ENCODE results near the gene EYS.
"Not testable (repeated sequence)": the region's sequence is repeated elsewhere in the genome, so short reads cannot be mapped to it uniquely, and the experiment has no call there.

Gene EYS

GRCh38 chr6:65633501-65633900 is 73.5 kb downstream of the EYS start:
- Histone ChIP-seq H3K4me3 (ENCODE audit: low read length, poor library complexity, severe bottlenecking) (no peak overlapping the region), H3K4me2 (ENCODE audit: low read depth, low read length, poor library complexity, severe bottlenecking) (no peak overlapping the region), H3F3A (ENCODE audit: low read depth) (no peaks in the 10 kb centered on the region), H3K27me3 (ENCODE audit: insufficient read depth, low read length, poor library complexity, severe bottlenecking) (no peaks in the 10 kb centered on the region), H3K36me3 (ENCODE audit: insufficient read depth, low read length) (no peaks in the 10 kb centered on the region), H3K9me2 (replicated peaks; ENCODE audit: low read depth, low read length) (no peaks in the 10 kb centered on the region), H3K9ac (ENCODE audit: low read depth, low read length, poor library complexity, severe bottlenecking) (no peak overlapping the region), H4K20me1 (ENCODE audit: insufficient read depth, low read length, poor library complexity, severe bottlenecking) (no peaks in the 10 kb centered on the region), H3K4me1 (ENCODE audit: insufficient read depth, low read length, poor library complexity, severe bottlenecking) (no peaks in the 10 kb centered on the region), H2AFZ (ENCODE audit: low read length) (no peak overlapping the region), H3K9me3 (ENCODE audit: insufficient read depth, low read depth, low read length) (no peaks in the 10 kb centered on the region), H3K79me2 (ENCODE audit: insufficient read depth, low read length) (no peaks in the 10 kb centered on the region)
- TF ChIP-seq EZH2phosphoT487 (IDR thresholded peaks at IDR 0.05; ENCODE audit: borderline replicate concordance) (no peak), CTCF (conservative IDR thresholded peaks at IDR 0.05; ENCODE audit: low read length) (no peak)

- Histone ChIP-seq H3K4me1 (ENCODE audit: insufficient read depth, low read length, poor library complexity, severe bottlenecking) (no peaks in the 10 kb centered on the region), H3K9ac (ENCODE audit: low read depth, low read length, poor library complexity, severe bottlenecking) (no peak overlapping the region), H3F3A (ENCODE audit: low read depth) (no peaks in the 10 kb centered on the region), H2AFZ (ENCODE audit: low read length) (no peak overlapping the region), H3K36me3 (ENCODE audit: insufficient read depth, low read length) (no peaks in the 10 kb centered on the region), H3K27me3 (ENCODE audit: insufficient read depth, low read length, poor library complexity, severe bottlenecking) (no peaks in the 10 kb centered on the region), H4K20me1 (ENCODE audit: insufficient read depth, low read length, poor library complexity, severe bottlenecking) (no peaks in the 10 kb centered on the region), H3K4me3 (ENCODE audit: low read length, poor library complexity, severe bottlenecking) (no peak overlapping the region), H3K79me2 (ENCODE audit: insufficient read depth, low read length) (no peaks in the 10 kb centered on the region), H3K4me2 (ENCODE audit: low read depth, low read length, poor library complexity, severe bottlenecking) (no peak overlapping the region), H3K9me2 (replicated peaks; ENCODE audit: low read depth, low read length) (no peaks in the 10 kb centered on the region), H3K9me3 (ENCODE audit: insufficient read depth, low read depth, low read length) (no peaks in the 10 kb centered on the region)
- TF ChIP-seq EZH2phosphoT487 (IDR thresholded peaks at IDR 0.05; ENCODE audit: borderline replicate concordance) = no peak
- no peak for TF ChIP-seq CTCF (conservative IDR thresholded peaks at IDR 0.05; ENCODE audit: low read length)
These were observed 75.3 kb downstream of the EYS start for GRCh38 chr6:65631711-65632110.

- not testable (repeated sequence) for H3K4me1 ChIP-seq (ENCODE audit: insufficient read depth, low read length, poor library complexity, severe bottlenecking); H3K9me3 ChIP-seq (ENCODE audit: insufficient read depth, low read depth, low read length); H3K27me3 ChIP-seq (ENCODE audit: insufficient read depth, low read length, poor library complexity, severe bottlenecking); H3K4me2 ChIP-seq (ENCODE audit: low read depth, low read length, poor library complexity, severe bottlenecking); H3K9me2 ChIP-seq (replicated peaks; ENCODE audit: low read depth, low read length); H2AFZ ChIP-seq (ENCODE audit: low read length); H4K20me1 ChIP-seq (ENCODE audit: insufficient read depth, low read length, poor library complexity, severe bottlenecking); H3K9ac ChIP-seq (ENCODE audit: low read depth, low read length, poor library complexity, severe bottlenecking); H3K79me2 ChIP-seq (ENCODE audit: insufficient read depth, low read length); H3K4me3 ChIP-seq (ENCODE audit: low read length, poor library complexity, severe bottlenecking); H3F3A ChIP-seq (ENCODE audit: low read depth); H3K36me3 ChIP-seq (ENCODE audit: insufficient read depth, low read length)
These were observed 79.5 kb downstream of the EYS start for GRCh38 chr6:65627434-65627999.

GRCh38 chr6:65627015-65627414 is 80.0 kb downstream of the EYS start:
- no peak overlapping the region for H2AFZ ChIP-seq (ENCODE audit: low read length)
- H3K27me3 ChIP-seq (ENCODE audit: insufficient read depth, low read length, poor library complexity, severe bottlenecking) = no peaks in the 10 kb centered on the region
- H3K9me2 ChIP-seq (replicated peaks; ENCODE audit: low read depth, low read length) = no peaks in the 10 kb centered on the region
- no peaks in the 10 kb centered on the region for H3K9me3 ChIP-seq (ENCODE audit: insufficient read depth, low read depth, low read length)
- H3F3A ChIP-seq (ENCODE audit: low read depth) = no peaks in the 10 kb centered on the region
- no peaks in the 10 kb centered on the region for H3K4me1 ChIP-seq (ENCODE audit: insufficient read depth, low read length, poor library complexity, severe bottlenecking)
- no peaks in the 10 kb centered on the region for H4K20me1 ChIP-seq (ENCODE audit: insufficient read depth, low read length, poor library complexity, severe bottlenecking)
- H3K79me2 ChIP-seq (ENCODE audit: insufficient read depth, low read length) = no peaks in the 10 kb centered on the region
- no peak overlapping the region for H3K4me3 ChIP-seq (ENCODE audit: low read length, poor library complexity, severe bottlenecking)
- no peaks in the 10 kb centered on the region for H3K36me3 ChIP-seq (ENCODE audit: insufficient read depth, low read length)
- H3K4me2 ChIP-seq (ENCODE audit: low read depth, low read length, poor library complexity, severe bottlenecking) = no peak overlapping the region
- no peak for TF ChIP-seq EZH2phosphoT487 (IDR thresholded peaks at IDR 0.05; ENCODE audit: borderline replicate concordance)
- no peak for TF ChIP-seq CTCF (conservative IDR thresholded peaks at IDR 0.05; ENCODE audit: low read length)
- H3K9ac ChIP-seq (ENCODE audit: low read depth, low read length, poor library complexity, severe bottlenecking) = no peak overlapping the region

Data from Loucy (cell line).